Measurements from ENCODE around the gene PPP1R14C.

DNA sequence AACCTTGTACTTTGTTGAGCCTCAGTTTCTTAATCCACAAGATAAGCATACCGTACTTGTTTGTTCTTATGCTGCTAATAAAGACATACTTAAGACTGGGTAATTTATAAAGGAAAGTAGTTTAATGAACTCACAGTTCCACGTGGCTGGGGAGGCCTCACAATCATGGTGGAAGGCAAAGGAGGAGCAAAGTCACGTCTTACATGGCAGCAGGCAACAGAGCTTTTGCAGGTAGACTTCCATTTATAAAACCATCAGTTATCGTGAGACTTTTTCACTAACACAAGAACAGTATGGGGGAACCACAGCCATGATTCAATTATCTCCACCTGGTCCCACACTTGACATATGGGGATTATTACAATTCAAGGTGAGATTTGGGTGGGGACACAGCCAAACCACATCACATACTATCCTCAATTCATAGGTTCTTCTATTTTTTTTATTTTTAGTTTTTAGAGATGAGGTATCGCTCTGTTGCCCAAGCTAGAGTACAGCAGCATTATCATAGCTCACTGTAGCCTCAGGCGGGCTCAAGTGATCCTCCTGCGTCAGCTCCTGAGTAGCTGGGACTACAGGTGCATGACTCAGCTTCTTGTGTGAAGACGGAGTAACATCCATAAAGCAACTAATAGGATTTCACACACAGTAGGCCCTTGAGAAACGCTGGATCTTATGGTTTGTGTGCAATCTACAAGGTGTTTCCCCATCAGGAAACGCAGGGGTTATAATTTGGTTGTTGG is 149.3 kb downstream of the PPP1R14C start:
- TF ChIP-seq, protein P1, sequence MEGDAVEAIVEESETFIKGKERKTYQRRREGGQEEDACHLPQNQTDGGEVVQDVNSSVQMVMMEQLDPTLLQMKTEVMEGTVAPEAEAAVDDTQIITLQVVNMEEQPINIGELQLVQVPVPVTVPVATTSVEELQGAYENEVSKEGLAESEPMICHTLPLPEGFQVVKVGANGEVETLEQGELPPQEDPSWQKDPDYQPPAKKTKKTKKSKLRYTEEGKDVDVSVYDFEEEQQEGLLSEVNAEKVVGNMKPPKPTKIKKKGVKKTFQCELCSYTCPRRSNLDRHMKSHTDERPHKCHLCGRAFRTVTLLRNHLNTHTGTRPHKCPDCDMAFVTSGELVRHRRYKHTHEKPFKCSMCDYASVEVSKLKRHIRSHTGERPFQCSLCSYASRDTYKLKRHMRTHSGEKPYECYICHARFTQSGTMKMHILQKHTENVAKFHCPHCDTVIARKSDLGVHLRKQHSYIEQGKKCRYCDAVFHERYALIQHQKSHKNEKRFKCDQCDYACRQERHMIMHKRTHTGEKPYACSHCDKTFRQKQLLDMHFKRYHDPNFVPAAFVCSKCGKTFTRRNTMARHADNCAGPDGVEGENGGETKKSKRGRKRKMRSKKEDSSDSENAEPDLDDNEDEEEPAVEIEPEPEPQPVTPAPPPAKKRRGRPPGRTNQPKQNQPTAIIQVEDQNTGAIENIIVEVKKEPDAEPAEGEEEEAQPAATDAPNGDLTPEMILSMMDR (IDR thresholded peaks at IDR 0.05; ENCODE audit: poor library complexity, severe bottlenecking), result no peak
- TF ChIP-seq POLR2AphosphoS5 (IDR thresholded peaks at IDR 0.05), result no peak
- TF ChIP-seq, protein P2, sequence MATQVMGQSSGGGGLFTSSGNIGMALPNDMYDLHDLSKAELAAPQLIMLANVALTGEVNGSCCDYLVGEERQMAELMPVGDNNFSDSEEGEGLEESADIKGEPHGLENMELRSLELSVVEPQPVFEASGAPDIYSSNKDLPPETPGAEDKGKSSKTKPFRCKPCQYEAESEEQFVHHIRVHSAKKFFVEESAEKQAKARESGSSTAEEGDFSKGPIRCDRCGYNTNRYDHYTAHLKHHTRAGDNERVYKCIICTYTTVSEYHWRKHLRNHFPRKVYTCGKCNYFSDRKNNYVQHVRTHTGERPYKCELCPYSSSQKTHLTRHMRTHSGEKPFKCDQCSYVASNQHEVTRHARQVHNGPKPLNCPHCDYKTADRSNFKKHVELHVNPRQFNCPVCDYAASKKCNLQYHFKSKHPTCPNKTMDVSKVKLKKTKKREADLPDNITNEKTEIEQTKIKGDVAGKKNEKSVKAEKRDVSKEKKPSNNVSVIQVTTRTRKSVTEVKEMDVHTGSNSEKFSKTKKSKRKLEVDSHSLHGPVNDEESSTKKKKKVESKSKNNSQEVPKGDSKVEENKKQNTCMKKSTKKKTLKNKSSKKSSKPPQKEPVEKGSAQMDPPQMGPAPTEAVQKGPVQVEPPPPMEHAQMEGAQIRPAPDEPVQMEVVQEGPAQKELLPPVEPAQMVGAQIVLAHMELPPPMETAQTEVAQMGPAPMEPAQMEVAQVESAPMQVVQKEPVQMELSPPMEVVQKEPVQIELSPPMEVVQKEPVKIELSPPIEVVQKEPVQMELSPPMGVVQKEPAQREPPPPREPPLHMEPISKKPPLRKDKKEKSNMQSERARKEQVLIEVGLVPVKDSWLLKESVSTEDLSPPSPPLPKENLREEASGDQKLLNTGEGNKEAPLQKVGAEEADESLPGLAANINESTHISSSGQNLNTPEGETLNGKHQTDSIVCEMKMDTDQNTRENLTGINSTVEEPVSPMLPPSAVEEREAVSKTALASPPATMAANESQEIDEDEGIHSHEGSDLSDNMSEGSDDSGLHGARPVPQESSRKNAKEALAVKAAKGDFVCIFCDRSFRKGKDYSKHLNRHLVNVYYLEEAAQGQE (IDR thresholded peaks at IDR 0.05; ENCODE audit: borderline replicate concordance), result no peak
- no peak for TF ChIP-seq EP300 (conservative IDR thresholded peaks at IDR 0.05; ENCODE audit: poor library complexity, severe bottlenecking)
- no peak for TF ChIP-seq SMC3 (conservative IDR thresholded peaks at IDR 0.05; ENCODE audit: poor library complexity)
- no peak for TF ChIP-seq RAD21 (conservative IDR thresholded peaks at IDR 0.05)
- no peak for TF ChIP-seq TAF1 (IDR thresholded peaks at IDR 0.05; ENCODE audit: low read depth)
- no peak for TF ChIP-seq EZH2 (IDR thresholded peaks at IDR 0.05; ENCODE audit: borderline replicate concordance, insufficient read depth, low read length, poor library complexity, severe bottlenecking)

All from neural cell (in vitro differentiated cells).